ENCODE data around the gene IL17RC. TPM values are rescaled to one million over a fixed set of nuclear protein-coding genes. Genes with fewer than 3 reads are reported as not detected.

Gene IL17RC
- total RNA-seq, 1 donor from 2014 or later: 20.1 TPM

DNA sequence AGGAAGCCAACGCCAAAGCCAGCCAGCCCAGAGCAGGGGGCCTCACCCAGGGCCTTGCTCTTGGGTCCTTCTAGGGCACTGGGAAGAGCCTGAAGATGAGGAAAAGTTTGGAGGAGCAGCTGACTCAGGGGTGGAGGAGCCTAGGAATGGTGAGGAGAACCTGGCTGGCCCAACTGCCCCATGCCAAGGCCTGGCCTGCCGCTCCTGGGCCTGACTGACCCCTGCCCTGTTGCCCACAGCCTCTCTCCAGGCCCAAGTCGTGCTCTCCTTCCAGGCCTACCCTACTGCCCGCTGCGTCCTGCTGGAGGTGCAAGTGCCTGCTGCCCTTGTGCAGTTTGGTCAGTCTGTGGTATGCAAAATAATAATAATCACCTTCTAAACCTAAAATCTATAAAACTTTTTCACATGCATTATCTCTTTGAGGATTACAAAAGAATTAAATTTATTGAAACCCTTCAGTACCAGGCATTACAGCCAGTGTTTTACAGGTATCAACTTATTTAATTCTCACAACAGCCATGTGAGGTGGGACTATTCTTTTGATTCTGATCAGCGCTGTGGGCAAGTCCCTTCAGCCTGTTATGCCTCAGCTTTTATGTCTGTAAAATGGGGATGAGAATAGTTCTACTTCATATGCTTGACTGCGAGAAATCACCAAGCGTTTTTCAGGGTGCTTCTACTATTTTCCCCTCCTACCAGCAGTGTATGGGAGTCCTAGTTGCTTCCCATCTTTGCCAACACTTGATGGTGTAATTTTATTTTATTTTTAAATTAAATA is 1.6 kb downstream of the IL17RC start:
- no peaks in the 10 kb centered on the region for H3K36me3 Mint-ChIP-seq (ENCODE audit: low read depth, unreplicated experiment)
- Histone ChIP-seq H3K36me3 (ENCODE audit: insufficient read depth, low read length) (no peaks in the 10 kb centered on the region), H3K4me1 (ENCODE audit: insufficient read depth, low read length) (peaks cover 23% of the 10 kb centered on the region), H3K4me3 (ENCODE audit: insufficient read depth, low read depth, low read length) (no peak overlapping the region), H3K9me3 (ENCODE audit: insufficient read depth, low read depth, low read length) (no peaks in the 10 kb centered on the region), H3K9ac (ENCODE audit: low read length) (no peak overlapping the region), H3K79me2 (ENCODE audit: insufficient read depth, low read length) (no peaks in the 10 kb centered on the region), H3K27me3 (ENCODE audit: insufficient read depth, low read length) (no peaks in the 10 kb centered on the region), H3K27ac (ENCODE audit: low read depth, low read length) (no peak overlapping the region), H2AFZ (ENCODE audit: low read depth, low read length) (no peak overlapping the region), H3K4me2 (ENCODE audit: low read length) (peak overlapping the region; percentile 83), H4K20me1 (ENCODE audit: insufficient read depth, low read length) (no peaks in the 10 kb centered on the region)
- peaks cover 5% of the 10 kb centered on the region for H3K4me1 Mint-ChIP-seq (ENCODE audit: low read depth, unreplicated experiment)
- no peak for DNase-seq (ENCODE audit: low read depth)
- no peaks in the 10 kb centered on the region for H3K9me3 Mint-ChIP-seq (ENCODE audit: unreplicated experiment)
- peak overlapping the region; percentile 54 for H3K4me3 Mint-ChIP-seq (ENCODE audit: unreplicated experiment)
- no peak for FAIRE-seq
- H3K27ac Mint-ChIP-seq (ENCODE audit: unreplicated experiment): no peak overlapping the region
- no peaks in the 10 kb centered on the region for H3K27me3 Mint-ChIP-seq (ENCODE audit: low read depth, unreplicated experiment)
- no peak for TF ChIP-seq EZH2 (IDR thresholded peaks at IDR 0.05; ENCODE audit: insufficient read depth, low read length)
- TF ChIP-seq, protein P1, sequence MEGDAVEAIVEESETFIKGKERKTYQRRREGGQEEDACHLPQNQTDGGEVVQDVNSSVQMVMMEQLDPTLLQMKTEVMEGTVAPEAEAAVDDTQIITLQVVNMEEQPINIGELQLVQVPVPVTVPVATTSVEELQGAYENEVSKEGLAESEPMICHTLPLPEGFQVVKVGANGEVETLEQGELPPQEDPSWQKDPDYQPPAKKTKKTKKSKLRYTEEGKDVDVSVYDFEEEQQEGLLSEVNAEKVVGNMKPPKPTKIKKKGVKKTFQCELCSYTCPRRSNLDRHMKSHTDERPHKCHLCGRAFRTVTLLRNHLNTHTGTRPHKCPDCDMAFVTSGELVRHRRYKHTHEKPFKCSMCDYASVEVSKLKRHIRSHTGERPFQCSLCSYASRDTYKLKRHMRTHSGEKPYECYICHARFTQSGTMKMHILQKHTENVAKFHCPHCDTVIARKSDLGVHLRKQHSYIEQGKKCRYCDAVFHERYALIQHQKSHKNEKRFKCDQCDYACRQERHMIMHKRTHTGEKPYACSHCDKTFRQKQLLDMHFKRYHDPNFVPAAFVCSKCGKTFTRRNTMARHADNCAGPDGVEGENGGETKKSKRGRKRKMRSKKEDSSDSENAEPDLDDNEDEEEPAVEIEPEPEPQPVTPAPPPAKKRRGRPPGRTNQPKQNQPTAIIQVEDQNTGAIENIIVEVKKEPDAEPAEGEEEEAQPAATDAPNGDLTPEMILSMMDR (IDR thresholded peaks at IDR 0.05; ENCODE audit: insufficient read depth, low read depth, low read length): no peak

DNA sequence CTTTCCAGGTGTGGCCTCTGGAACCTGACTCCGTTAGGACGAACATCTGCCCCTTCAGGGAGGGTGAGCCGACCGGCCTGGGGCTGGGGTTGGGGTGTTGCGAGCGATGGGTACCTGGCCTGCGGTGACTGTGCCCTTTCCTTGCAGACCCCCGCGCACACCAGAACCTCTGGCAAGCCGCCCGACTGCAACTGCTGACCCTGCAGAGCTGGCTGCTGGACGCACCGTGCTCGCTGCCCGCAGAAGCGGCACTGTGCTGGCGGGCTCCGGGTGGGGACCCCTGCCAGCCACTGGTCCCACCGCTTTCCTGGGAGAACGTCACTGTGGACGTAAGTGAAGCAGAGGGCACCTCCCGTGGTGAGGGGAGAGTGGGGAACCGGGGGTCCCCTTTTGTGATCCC is 11.3 kb downstream of the IL17RC start:
- H3K27me3 Mint-ChIP-seq (ENCODE audit: low read depth, unreplicated experiment): no peaks in the 10 kb centered on the region
- Histone ChIP-seq H3K27ac (ENCODE audit: low read depth, low read length) (no peak overlapping the region), H3K9ac (ENCODE audit: low read length) (no peak overlapping the region), H3K36me3 (ENCODE audit: insufficient read depth, low read length) (no peaks in the 10 kb centered on the region), H2AFZ (ENCODE audit: low read depth, low read length) (no peak overlapping the region), H3K27me3 (ENCODE audit: insufficient read depth, low read length) (no peaks in the 10 kb centered on the region), H3K9me3 (ENCODE audit: insufficient read depth, low read depth, low read length) (no peaks in the 10 kb centered on the region), H3K4me1 (ENCODE audit: insufficient read depth, low read length) (peaks cover 3% of the 10 kb centered on the region), H3K79me2 (ENCODE audit: insufficient read depth, low read length) (no peaks in the 10 kb centered on the region), H3K4me2 (ENCODE audit: low read length) (no peak overlapping the region), H4K20me1 (ENCODE audit: insufficient read depth, low read length) (no peaks in the 10 kb centered on the region), H3K4me3 (ENCODE audit: insufficient read depth, low read depth, low read length) (no peak overlapping the region)
- H3K4me1 Mint-ChIP-seq (ENCODE audit: low read depth, unreplicated experiment): no peaks in the 10 kb centered on the region
- DNase-seq (ENCODE audit: low read depth) (no peak), FAIRE-seq (no peak)
- TF ChIP-seq EZH2 (IDR thresholded peaks at IDR 0.05; ENCODE audit: insufficient read depth, low read length): no peak
- TF ChIP-seq, protein P1 (IDR thresholded peaks at IDR 0.05; ENCODE audit: insufficient read depth, low read depth, low read length): no peak
- no peak overlapping the region for H3K27ac Mint-ChIP-seq (ENCODE audit: unreplicated experiment)
- H3K36me3 Mint-ChIP-seq (ENCODE audit: low read depth, unreplicated experiment): peaks cover 29% of the 10 kb centered on the region
- H3K4me3 Mint-ChIP-seq (ENCODE audit: unreplicated experiment): no peak overlapping the region
- H3K9me3 Mint-ChIP-seq (ENCODE audit: unreplicated experiment): peaks cover 6% of the 10 kb centered on the region

DNA sequence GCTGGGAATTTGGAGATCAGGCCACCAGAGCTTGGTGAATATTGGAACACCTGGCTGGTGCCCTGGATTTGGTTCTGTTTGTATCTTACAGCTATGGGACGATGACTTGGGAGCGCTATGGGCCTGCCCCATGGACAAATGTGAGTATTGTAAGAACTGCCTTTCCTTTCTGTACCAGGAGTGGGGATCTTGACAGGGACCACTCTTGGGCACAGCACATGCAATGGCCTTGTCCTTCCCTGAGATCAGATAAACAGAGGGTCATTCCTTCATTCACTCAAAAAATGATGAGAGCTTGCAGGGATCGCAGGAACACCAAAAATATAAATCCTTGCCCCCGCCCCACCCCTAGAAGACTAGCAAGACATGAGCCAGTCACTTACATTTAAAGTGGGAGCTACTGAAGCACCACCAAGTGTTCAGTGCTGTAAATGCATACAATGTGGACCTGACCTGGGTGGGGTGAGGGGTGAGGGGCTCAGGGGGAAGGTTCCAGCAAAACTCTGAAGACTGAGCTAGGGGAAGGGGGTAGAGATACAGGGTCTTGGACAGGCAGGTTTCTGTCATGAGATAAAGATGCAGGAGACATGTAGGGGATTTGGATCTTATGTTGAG is 14.0 kb downstream of the IL17RC start:
- FAIRE-seq: no peak
- no peaks in the 10 kb centered on the region for H3K9me3 ChIP-seq (ENCODE audit: insufficient read depth, low read depth, low read length)
- H3K4me3 Mint-ChIP-seq (ENCODE audit: unreplicated experiment): no peak overlapping the region

More for the DNA sequence above, 14.0 kb downstream of the IL17RC start:
- H3K36me3 Mint-ChIP-seq (ENCODE audit: low read depth, unreplicated experiment): peaks cover 25% of the 10 kb centered on the region
- Histone ChIP-seq H4K20me1 (ENCODE audit: insufficient read depth, low read length) (no peaks in the 10 kb centered on the region), H3K36me3 (ENCODE audit: insufficient read depth, low read length) (no peaks in the 10 kb centered on the region), H3K4me2 (ENCODE audit: low read length) (no peak overlapping the region), H3K9ac (ENCODE audit: low read length) (no peak overlapping the region), H3K27ac (ENCODE audit: low read depth, low read length) (no peak overlapping the region), H3K4me3 (ENCODE audit: insufficient read depth, low read depth, low read length) (no peak overlapping the region), H3K79me2 (ENCODE audit: insufficient read depth, low read length) (no peaks in the 10 kb centered on the region), H2AFZ (ENCODE audit: low read depth, low read length) (no peak overlapping the region), H3K4me1 (ENCODE audit: insufficient read depth, low read length) (peaks cover 9% of the 10 kb centered on the region), H3K27me3 (ENCODE audit: insufficient read depth, low read length) (no peaks in the 10 kb centered on the region)
- peaks cover 2% of the 10 kb centered on the region for H3K4me1 Mint-ChIP-seq (ENCODE audit: low read depth, unreplicated experiment)
- no peak for DNase-seq (ENCODE audit: low read depth)
- H3K27me3 Mint-ChIP-seq (ENCODE audit: low read depth, unreplicated experiment): no peaks in the 10 kb centered on the region
- H3K9me3 Mint-ChIP-seq (ENCODE audit: unreplicated experiment): peaks cover 3% of the 10 kb centered on the region
- no peak overlapping the region for H3K27ac Mint-ChIP-seq (ENCODE audit: unreplicated experiment)
- TF ChIP-seq, protein P1 (IDR thresholded peaks at IDR 0.05; ENCODE audit: insufficient read depth, low read depth, low read length): no peak
- no peak for TF ChIP-seq EZH2 (IDR thresholded peaks at IDR 0.05; ENCODE audit: insufficient read depth, low read length)
